Measurements from ENCODE around the gene ARL2BP.
A peak's percentile ranks its signal among the peaks of the same experiment; 100 is the strongest.
"Not testable (repeated sequence)": the region's sequence is repeated elsewhere in the genome, so short reads cannot be mapped to it uniquely, and the experiment has no call there.

ARL2BP gene

GRCh38 chr16:57244767-57245471 lies at the start of gene ARL2BP:
ARL2BP (plus strand) TSS chr16:57245259; CDS start chr16:57245368, 109 bp downstream.
- DNase-seq = peak; percentile 98

- DNase-seq = no peak
These were observed 48.8 kb upstream of the ARL2BP start for GRCh38 chr16:57196286-57196685.

GRCh38 chr16:57196753-57197152 lies 48.3 kb upstream of the ARL2BP start:
- no peak for DNase-seq

- DNase-seq = not testable (repeated sequence)
These were observed 44.7 kb upstream of the ARL2BP start for GRCh38 chr16:57200321-57200720.

- not testable (repeated sequence) for DNase-seq
These were observed 44.1 kb upstream of the ARL2BP start for GRCh38 chr16:57200926-57201325.

- DNase-seq = no peak
These were observed 42.8 kb upstream of the ARL2BP start for GRCh38 chr16:57202095-57202886.

- DNase-seq = no peak
These were observed 41.6 kb upstream of the ARL2BP start for GRCh38 chr16:57203451-57203850.

GRCh38 chr16:57204675-57205074 lies 40.4 kb upstream of the ARL2BP start:
- no peak for DNase-seq

GRCh38 chr16:57208926-57209325 lies 36.1 kb upstream of the ARL2BP start:
- DNase-seq = no peak

GRCh38 chr16:57209780-57210179 lies 35.3 kb upstream of the ARL2BP start:
- no peak for DNase-seq

- no peak for DNase-seq
These were observed 31.6 kb upstream of the ARL2BP start for GRCh38 chr16:57213462-57213861.

- no peak for DNase-seq
These were observed 28.1 kb upstream of the ARL2BP start for GRCh38 chr16:57216968-57217367.

- DNase-seq = no peak
These were observed 22.0 kb upstream of the ARL2BP start for GRCh38 chr16:57223057-57223456.

- no peak for DNase-seq
These were observed 20.3 kb upstream of the ARL2BP start for GRCh38 chr16:57224651-57225335.

- DNase-seq = no peak
These were observed 19.1 kb upstream of the ARL2BP start for GRCh38 chr16:57225978-57226377.

GRCh38 chr16:57226701-57227621 lies 18.1 kb upstream of the ARL2BP start:
- DNase-seq = no peak

- DNase-seq = no peak
These were observed 16.0 kb upstream of the ARL2BP start for GRCh38 chr16:57229079-57229478.

GRCh38 chr16:57231821-57232350 lies 13.2 kb upstream of the ARL2BP start:
- no peak for DNase-seq

- no peak for DNase-seq
These were observed 10.9 kb upstream of the ARL2BP start for GRCh38 chr16:57233944-57234706.

- DNase-seq = no peak
These were observed 10.4 kb upstream of the ARL2BP start for GRCh38 chr16:57234707-57235092.
